Psoas muscle (tissue), 8 donors: Measurements from ENCODE around the gene VPS54. TPM values are rescaled to one million over a fixed set of nuclear protein-coding genes. Genes with fewer than 3 reads are reported as not detected.

Experiments
- ATAC-seq, 4 donors: fragments of 200-7000 bp; cut with Tn5 transposase; one replicate each; pipeline ENCODE4 v1.9.1; 2020; ENCODE audit warnings: moderate library complexity in 3 of 4, mild to moderate bottlenecking in 2 of 4
- DNase-seq, 2 donors: peaks; one replicate each; pipeline ENCODE4 v3.0.0-alpha.2; 2020
- H3K27ac ChIP-seq: fragments of 200-600 bp; one replicate; pipeline ENCODE4 v1.8.0; 2022
- H3K27me3 ChIP-seq, 3 donors: fragments of 200-600 bp in 1 of 3; one replicate each; pipeline versions ENCODE4 v1.6.1 to v1.8.0; 2013 to 2022; ENCODE audit warnings: low read length in 2 of 3, mild to moderate bottlenecking in 2 of 3, moderate library complexity in 1 of 3; ENCODE audit not compliant: insufficient read depth in 3 of 3
- H3K36me3 ChIP-seq, 2 donors: fragments of 200-600 bp in 1 of 2; one replicate each; pipeline versions ENCODE4 v1.6.1 to v1.8.0; 2013 to 2022; ENCODE audit warnings: low read depth in 1 of 2, mild to moderate bottlenecking in 1 of 2, moderate library complexity in 1 of 2; ENCODE audit not compliant: insufficient read depth in 1 of 2
- H3K4me1 ChIP-seq: fragments of 200-600 bp; one replicate; pipeline ENCODE4 v1.8.0; 2022
- H3K4me3 ChIP-seq: fragments of 200-600 bp; one replicate; pipeline ENCODE4 v1.8.0; 2022; ENCODE audit warnings: mild to moderate bottlenecking
- H3K9me3 ChIP-seq: fragments of 200-600 bp; one replicate; pipeline ENCODE4 v1.8.0; 2022
- WGBS, 3 donors: extraction: QIAGEN DNeasy Blood & Tissue Kit; methylation state at CpG; one replicate each; pipeline versions ENCODE4 v1.1.6 to v1.1.7; 2013; 5-methylcytosine and 5-hydroxymethylcytosine counted together
- intact Hi-C, 2 donors: fragments of 100-400 bp; cut with DNase I; formaldehyde crosslinking; loops; one replicate each; pipeline versions ENCODE4 v1.11.0 to v1.14.2; 2022
- polyA plus RNA-seq, 3 donors: library from polyadenylated mRNA; stranded (reverse); fragments of 200-250 nt; gene quantifications; one replicate each; pipeline ENCODE4 v1.2.3, GENCODE V29; 2013
- total RNA-seq, 4 donors: library from RNA; stranded (reverse); fragmentation: NEBNext Ultra II Directional in 2 of 4; extraction: Animal tissue kit (Norgen Biotek cat#: 25700) in 2 of 4; gene quantifications; one replicate each; pipeline versions ENCODE4 v1.2.1 to v1.2.4, GENCODE V29; 2021 to 2023
- TF ChIP-seq, protein P1 (sequence below): fragments of 200-600 bp; IDR thresholded peaks from one replicate; pipeline ENCODE4 v1.8.0; 2022; ENCODE audit warnings: antibody characterized with exemption
- donor health status: healthy with polysubstance abuse.
- donor health status: DM: no; HTN: no; CAD: no; lungs with moderate emphysema.
- donor health status: Bipolar disorder and iron deficiency.
- donor health status: healthy.
- donor health status: DM: yes; HTN: yes; CAD: no.
- donor health status: DM: no; HTN: no; CAD: no.
- donor health status: DM: no; HTN: no; CAD: no.
- donor health status: DM: yes; HTN: yes; CAD: no.

VPS54 gene
- total and polyA plus RNA-seq, 7 donors: 5.1 to 9.9 (median 8.2) TPM

DNA sequence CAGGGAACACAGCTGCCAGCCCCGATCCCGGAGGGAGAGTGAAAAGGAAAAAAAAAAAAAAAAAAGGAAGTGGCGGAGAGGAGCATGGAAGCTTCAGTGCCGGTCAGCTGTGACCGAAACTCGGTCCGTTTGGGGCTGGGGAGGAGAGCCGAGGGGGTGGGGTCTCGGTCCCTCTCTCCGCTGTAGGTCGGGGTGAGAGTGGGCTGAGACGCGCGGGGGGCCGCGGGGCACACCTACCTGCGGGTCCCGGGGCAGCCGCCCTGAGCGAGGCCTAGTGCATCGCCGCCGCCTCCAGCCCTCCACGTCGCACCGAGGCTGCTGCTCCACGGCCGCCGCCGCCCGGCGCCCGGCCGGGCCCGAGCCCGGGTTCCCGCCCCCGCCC lies 536 bp downstream of the VPS54 start:
- TF ChIP-seq, protein P1, sequence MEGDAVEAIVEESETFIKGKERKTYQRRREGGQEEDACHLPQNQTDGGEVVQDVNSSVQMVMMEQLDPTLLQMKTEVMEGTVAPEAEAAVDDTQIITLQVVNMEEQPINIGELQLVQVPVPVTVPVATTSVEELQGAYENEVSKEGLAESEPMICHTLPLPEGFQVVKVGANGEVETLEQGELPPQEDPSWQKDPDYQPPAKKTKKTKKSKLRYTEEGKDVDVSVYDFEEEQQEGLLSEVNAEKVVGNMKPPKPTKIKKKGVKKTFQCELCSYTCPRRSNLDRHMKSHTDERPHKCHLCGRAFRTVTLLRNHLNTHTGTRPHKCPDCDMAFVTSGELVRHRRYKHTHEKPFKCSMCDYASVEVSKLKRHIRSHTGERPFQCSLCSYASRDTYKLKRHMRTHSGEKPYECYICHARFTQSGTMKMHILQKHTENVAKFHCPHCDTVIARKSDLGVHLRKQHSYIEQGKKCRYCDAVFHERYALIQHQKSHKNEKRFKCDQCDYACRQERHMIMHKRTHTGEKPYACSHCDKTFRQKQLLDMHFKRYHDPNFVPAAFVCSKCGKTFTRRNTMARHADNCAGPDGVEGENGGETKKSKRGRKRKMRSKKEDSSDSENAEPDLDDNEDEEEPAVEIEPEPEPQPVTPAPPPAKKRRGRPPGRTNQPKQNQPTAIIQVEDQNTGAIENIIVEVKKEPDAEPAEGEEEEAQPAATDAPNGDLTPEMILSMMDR: no peak
- ATAC-seq: peak in 3 of 4 donors; percentile 37 to 70 (median 60)
- Histone ChIP-seq H3K9me3 (no peaks in the 10 kb centered on the region), H3K27ac (peak overlapping the region; percentile 95), H3K36me3 (no peaks in the 10 kb centered on the region), H3K4me1 (peaks cover 36% of the 10 kb centered on the region), H3K4me3 (peak overlapping the region; percentile 81), H3K27me3 (no peaks in the 10 kb centered on the region)
- intact Hi-C loops: no loop called here
- no peak for DNase-seq
- 1 to 2% (median 2%) methylated on average over 19 to 38 of the region's 38 CpGs for WGBS, 3 donors

DNA sequence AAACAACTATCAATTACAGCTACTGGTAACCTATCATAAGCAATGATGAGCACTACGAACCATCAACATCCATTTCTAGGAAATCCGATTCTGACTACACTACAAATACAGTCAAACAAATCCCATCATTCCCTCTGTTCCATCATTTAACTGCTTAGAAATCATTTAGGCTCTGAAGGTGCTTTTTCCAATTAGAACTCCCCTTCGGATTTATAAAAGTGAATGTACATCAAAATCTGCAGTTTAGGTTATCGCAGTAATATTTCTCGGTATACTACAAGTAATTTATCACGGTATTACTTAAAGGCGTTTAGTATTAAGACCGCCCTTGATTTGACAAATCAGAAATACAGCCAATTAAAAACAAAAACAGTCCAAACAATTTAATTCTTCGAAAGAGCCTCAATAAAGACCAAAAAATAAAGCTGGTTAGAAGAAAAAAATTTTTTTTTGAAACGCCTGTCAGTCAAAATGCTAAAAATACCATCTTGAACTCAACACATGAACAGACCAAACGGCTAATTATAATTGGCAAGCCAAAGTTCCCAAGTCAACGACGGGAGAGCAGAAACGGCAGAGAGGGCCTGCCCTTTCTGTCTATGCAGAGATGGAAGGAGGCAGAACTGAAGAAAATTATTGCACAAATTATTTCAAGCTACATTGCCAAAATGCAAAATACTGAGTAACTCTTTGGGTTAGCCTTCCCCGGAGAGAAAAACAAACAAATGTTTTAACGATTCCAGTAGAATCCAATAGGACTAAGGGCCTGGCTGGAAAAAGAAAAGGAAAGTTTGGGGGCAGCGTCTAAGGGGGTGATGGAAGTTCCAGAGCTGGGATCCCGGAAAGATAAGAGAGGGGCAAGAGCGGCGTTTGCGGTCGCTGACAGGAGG lies 1.2 kb downstream of the VPS54 start:
- Histone ChIP-seq H3K36me3 (no peaks in the 10 kb centered on the region), H3K4me3 (peak overlapping the region; percentile 81), H3K27me3 (no peaks in the 10 kb centered on the region), H3K27ac (peak overlapping the region; percentile 95), H3K4me1 (peaks cover 38% of the 10 kb centered on the region), H3K9me3 (no peaks in the 10 kb centered on the region)
- WGBS, 3 donors: 3% methylated on average over 22 of the region's 22 CpGs
- intact Hi-C loops: no loop called here
- peak; percentile 29 to 65 (median 50) for ATAC-seq
- DNase-seq: no peak
- TF ChIP-seq, protein P1: no peak

DNA sequence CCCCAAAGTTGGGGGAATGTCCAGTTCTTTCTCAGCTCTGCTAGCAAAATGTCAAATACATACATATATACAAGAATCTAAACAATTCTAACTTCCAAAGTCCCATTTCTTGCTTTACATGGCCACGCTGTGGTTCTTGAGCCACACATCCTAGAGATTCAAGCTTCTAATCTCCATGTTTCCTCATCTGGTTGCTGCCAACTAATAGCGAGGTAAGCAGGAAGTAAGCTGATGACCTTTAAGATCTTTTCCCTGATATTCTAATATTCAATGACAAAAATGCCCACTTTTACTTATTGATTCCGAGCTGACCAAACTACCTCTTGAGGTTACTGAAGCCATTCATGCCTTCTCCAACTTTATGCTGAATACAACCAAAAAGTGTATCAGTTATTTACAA lies 3.3 kb downstream of the VPS54 start:
- peak overlapping the region; percentile 5 for H3K4me3 ChIP-seq
- H3K9me3 ChIP-seq: no peaks in the 10 kb centered on the region
- intact Hi-C loops: no loop called here
- H3K36me3 ChIP-seq: no peaks in the 10 kb centered on the region
- no peak for ATAC-seq
- TF ChIP-seq, protein P1: no peak
- WGBS, 3 donors: 75 to 84% (median 75%) methylated on average over 3 of the region's 3 CpGs
- H3K4me1 ChIP-seq: peaks cover 45% of the 10 kb centered on the region
- no peaks in the 10 kb centered on the region for H3K27me3 ChIP-seq
- DNase-seq: no peak
- H3K27ac ChIP-seq: no peak overlapping the region

DNA sequence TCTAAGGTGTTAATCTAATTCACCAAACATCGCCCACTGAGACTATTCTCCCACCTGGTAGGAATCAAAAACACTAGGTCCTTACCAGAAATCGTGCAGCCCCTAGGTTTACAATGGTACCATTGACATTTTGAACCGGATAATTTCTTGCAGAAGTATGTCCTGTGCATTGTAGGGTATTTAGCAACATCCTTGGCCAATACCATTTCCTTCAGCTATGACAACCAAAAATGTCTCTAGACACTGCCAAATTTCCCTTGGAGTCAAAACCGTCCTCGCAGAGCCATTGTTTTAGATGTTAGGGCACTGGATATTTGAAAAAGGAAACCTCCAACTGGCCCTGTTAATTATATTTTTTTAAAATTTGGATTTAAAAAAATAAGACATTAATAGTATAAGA lies 3.8 kb downstream of the VPS54 start:
- no peaks in the 10 kb centered on the region for H3K27me3 ChIP-seq
- TF ChIP-seq, protein P1: no peak
- no peak for ATAC-seq
- WGBS, 3 donors: 58 to 66% (median 63%) methylated on average over 5 of the region's 5 CpGs
- H3K36me3 ChIP-seq: no peaks in the 10 kb centered on the region
- no peaks in the 10 kb centered on the region for H3K9me3 ChIP-seq
- no peak for DNase-seq
- H3K4me1 ChIP-seq: peaks cover 45% of the 10 kb centered on the region
- peak overlapping the region; percentile 5 for H3K4me3 ChIP-seq
- no peak overlapping the region for H3K27ac ChIP-seq
- intact Hi-C loops: no loop called here
